HG02852 (cell line): ENCODE data around the gene MRAP.

Experiments
- ATAC-seq: cut with Tn5 transposase; IDR thresholded peaks from one replicate; pipeline ENCODE4 v1.9.1; 2021; ENCODE audit warnings: mild to moderate bottlenecking, moderate library complexity; ENCODE audit not compliant: unreplicated experiment

The MRAP gene

GRCh38 chr21:32347351-32347750, 48.7 kb downstream of the MRAP start:
- no peak for ATAC-seq

- ATAC-seq, result no peak
Observed at GRCh38 chr21:32347977-32348376, 49.3 kb downstream of the MRAP start.

- ATAC-seq, result no peak
Observed at GRCh38 chr21:32348604-32349332, 50.1 kb downstream of the MRAP start.

- no peak for ATAC-seq
Observed at GRCh38 chr21:32349333-32349944, 50.8 kb downstream of the MRAP start.

- ATAC-seq, result no peak
Observed at GRCh38 chr21:32350211-32350980, 51.7 kb downstream of the MRAP start.

- no peak for ATAC-seq
Observed at GRCh38 chr21:32350981-32351380, 52.3 kb downstream of the MRAP start.

- ATAC-seq, result no peak
Observed at GRCh38 chr21:32351428-32351827, 52.8 kb downstream of the MRAP start.

- ATAC-seq, result no peak
Observed at GRCh38 chr21:32352526-32352925, 53.9 kb downstream of the MRAP start.

GRCh38 chr21:32353002-32353711, 54.5 kb downstream of the MRAP start:
- no peak for ATAC-seq

GRCh38 chr21:32356874-32357395, 58.3 kb downstream of the MRAP start:
- ATAC-seq, result no peak

GRCh38 chr21:32359719-32360260, 61.1 kb downstream of the MRAP start:
- no peak for ATAC-seq

GRCh38 chr21:32360401-32360975, 61.8 kb downstream of the MRAP start:
- no peak for ATAC-seq
